Endothelial cell of umbilical vein (primary cell): ENCODE measurements around the gene VSTM4.

Experiments used
- EZH2 ChIP-seq: IDR thresholded peaks from 2 replicates; pipeline ENCODE4 v1.6.1; 2012; ENCODE audit warnings: borderline replicate concordance, low read depth, mild to moderate bottlenecking, moderate library complexity, low read length, inconsistent platforms; ENCODE audit not compliant: severe bottlenecking
- FOS ChIP-seq: IDR thresholded peaks from 2 replicates; pipeline ENCODE4 v1.6.1; 2011; ENCODE audit warnings: mild to moderate bottlenecking, low read length, moderate library complexity, borderline replicate concordance; ENCODE audit not compliant: insufficient read depth
- GATA2 ChIP-seq: IDR thresholded peaks from 2 replicates; pipeline ENCODE4 v1.7.0; 2011; ENCODE audit warnings: low read depth, mild to moderate bottlenecking, moderate library complexity, mixed read lengths, low read length; ENCODE audit not compliant: insufficient read length, insufficient read depth
- JUN ChIP-seq: IDR thresholded peaks from 2 replicates; pipeline ENCODE4 v1.6.1; 2011; ENCODE audit warnings: borderline replicate concordance, low read depth; ENCODE audit not compliant: insufficient read length, insufficient read depth
- MYC ChIP-seq: IDR thresholded peaks from one replicate; pipeline ENCODE4 v1.6.1; 2011; ENCODE audit warnings: mild to moderate bottlenecking, low read depth, low read length
- POLR2A ChIP-seq: IDR thresholded peaks from 2 replicates; pipeline ENCODE4 v1.6.1; 2012; ENCODE audit warnings: low read depth, mild to moderate bottlenecking, control low read depth, low read length
- POLR2AphosphoS5 ChIP-seq: IDR thresholded peaks from 2 replicates; pipeline ENCODE4 v1.6.1; 2012; ENCODE audit warnings: low read depth, mild to moderate bottlenecking, control low read depth, low read length, moderate library complexity; ENCODE audit not compliant: insufficient read depth
- TF ChIP-seq, protein P1 (sequence below), 2 donors: IDR thresholded peaks; 1 replicate in 1 of 2; 2 replicates in 1 of 2; pipeline ENCODE4 v1.5.1; 2011; ENCODE audit warnings: low read length in 2 of 2, mild to moderate bottlenecking in 2 of 2, moderate library complexity in 2 of 2, control low read depth in 1 of 2, inconsistent platforms in 1 of 2, low read depth in 1 of 2; ENCODE audit not compliant: insufficient read depth in 1 of 2; ENCODE audit errors: extremely low read depth in 1 of 2
- TF ChIP-seq, protein P2 (sequence below): IDR thresholded peaks from 2 replicates; pipeline ENCODE4 v1.6.1; 2011; ENCODE audit not compliant: insufficient read depth, insufficient read length

DNA sequence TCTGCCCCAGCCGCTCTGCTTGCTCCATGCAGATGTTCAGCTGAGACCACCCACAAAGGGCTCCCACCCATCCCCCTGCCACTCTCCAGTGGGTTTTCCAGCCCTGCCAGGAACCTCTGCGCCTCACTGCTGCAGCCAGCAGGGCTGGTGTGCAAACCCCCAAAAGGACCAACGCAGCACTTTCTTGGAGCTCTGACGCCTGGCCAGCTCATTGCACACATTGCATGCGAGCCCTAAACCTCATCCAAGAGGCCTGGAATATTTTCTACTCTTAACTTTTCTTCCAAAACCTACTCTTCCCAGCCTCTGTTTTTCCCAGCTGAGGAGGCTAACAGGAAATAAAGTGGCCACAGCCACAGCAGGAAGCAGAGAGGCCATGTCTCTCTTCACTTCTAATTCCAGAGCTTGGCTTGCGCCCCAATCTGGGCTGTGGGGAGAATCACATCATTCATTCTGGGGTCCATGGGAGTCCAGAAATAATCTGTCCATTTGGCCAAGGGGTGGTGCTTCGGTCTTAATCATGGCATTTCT is 23.1 kb upstream of the VSTM4 start:
- TF ChIP-seq POLR2AphosphoS5, result no peak
- TF ChIP-seq, protein P1, sequence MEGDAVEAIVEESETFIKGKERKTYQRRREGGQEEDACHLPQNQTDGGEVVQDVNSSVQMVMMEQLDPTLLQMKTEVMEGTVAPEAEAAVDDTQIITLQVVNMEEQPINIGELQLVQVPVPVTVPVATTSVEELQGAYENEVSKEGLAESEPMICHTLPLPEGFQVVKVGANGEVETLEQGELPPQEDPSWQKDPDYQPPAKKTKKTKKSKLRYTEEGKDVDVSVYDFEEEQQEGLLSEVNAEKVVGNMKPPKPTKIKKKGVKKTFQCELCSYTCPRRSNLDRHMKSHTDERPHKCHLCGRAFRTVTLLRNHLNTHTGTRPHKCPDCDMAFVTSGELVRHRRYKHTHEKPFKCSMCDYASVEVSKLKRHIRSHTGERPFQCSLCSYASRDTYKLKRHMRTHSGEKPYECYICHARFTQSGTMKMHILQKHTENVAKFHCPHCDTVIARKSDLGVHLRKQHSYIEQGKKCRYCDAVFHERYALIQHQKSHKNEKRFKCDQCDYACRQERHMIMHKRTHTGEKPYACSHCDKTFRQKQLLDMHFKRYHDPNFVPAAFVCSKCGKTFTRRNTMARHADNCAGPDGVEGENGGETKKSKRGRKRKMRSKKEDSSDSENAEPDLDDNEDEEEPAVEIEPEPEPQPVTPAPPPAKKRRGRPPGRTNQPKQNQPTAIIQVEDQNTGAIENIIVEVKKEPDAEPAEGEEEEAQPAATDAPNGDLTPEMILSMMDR (IDR thresholded peaks at IDR 0.05; ENCODE audit: extremely low read depth in 1 of 2, insufficient read depth in 1 of 2, low read depth in 1 of 2, low read length in 2 of 2), result no peak
- no peak for TF ChIP-seq JUN
- TF ChIP-seq GATA2, result no peak
- TF ChIP-seq POLR2A, result no peak
- TF ChIP-seq MYC, result no peak
- no peak for TF ChIP-seq EZH2
- TF ChIP-seq, protein P2, sequence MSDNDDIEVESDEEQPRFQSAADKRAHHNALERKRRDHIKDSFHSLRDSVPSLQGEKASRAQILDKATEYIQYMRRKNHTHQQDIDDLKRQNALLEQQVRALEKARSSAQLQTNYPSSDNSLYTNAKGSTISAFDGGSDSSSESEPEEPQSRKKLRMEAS, result no peak
- TF ChIP-seq FOS, result no peak
